ENCODE measurements around the gene EIF4G3. TPM values are rescaled to one million over a fixed set of nuclear protein-coding genes. Genes with fewer than 3 reads are reported as not detected.

The EIF4G3 gene
- total and polyA plus RNA-seq, 2 donors (not counting 1 experiment from before 2014, with no cell fraction given): 33.6 to 76.0 TPM

DNA sequence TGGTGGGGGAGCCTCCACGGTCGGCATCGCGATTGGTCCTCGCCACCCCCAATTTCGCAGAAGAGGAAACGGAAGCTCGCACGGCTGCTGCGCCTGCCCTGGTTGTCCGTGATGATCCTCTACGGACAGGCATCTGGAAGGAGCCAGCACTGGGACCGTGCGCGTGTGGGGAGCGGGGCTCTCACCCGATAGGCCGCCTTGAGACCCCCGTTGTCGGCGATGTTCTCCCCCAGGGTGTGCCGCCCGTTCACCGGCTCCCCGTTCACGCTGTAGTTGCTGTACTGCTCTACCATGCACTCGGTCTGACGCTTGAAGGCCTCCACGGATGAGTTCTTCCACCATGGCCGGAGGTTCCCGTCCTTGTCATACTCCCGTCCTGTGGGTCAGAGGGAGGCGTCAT, 48.4 kb upstream of the EIF4G3 start:
- WGBS (ENCODE audit: insufficient coverage): 98% methylated on average over 33 of the region's 33 CpGs
- no peak for ATAC-seq (ENCODE audit: low read depth)
- Mint-ChIP-seq H3K27ac (peak overlapping the region; percentile 20), H3K4me3 (no peak overlapping the region), H3K4me1 (no peaks in the 10 kb centered on the region), H3K27me3 (no peaks in the 10 kb centered on the region), H3K9me3 (ENCODE audit: insufficient read depth) (no peaks in the 10 kb centered on the region)
- Histone ChIP-seq H2AFZ (ENCODE audit: insufficient read depth, low read depth, low read length, poor library complexity, severe bottlenecking) (no peak overlapping the region), H4K20me1 (ENCODE audit: control insufficient read depth, insufficient read depth, low read length, poor library complexity, severe bottlenecking) (no peaks in the 10 kb centered on the region), H3K79me2 (ENCODE audit: control insufficient read depth, insufficient read depth, low read length) (no peaks in the 10 kb centered on the region), H3K9ac (ENCODE audit: low read length) (no peak overlapping the region), H3K4me2 (replicated peaks; ENCODE audit: low read depth, low read length, poor library complexity, severe bottlenecking) (no peak overlapping the region), H3K9me3 (ENCODE audit: control extremely low read depth in 1 of 3, control insufficient read depth in 2 of 3, insufficient read depth in 1 of 3, low read length in 2 of 3) (no peaks in the 10 kb centered on the region), H3K4me3 (ENCODE audit: control extremely low read depth in 1 of 5, extremely low read depth in 1 of 5, insufficient read depth in 1 of 5, low read depth in 2 of 5, low read length in 4 of 5) (no peak overlapping the region), H3K4me1 (ENCODE audit: control insufficient read depth in 2 of 2, insufficient read depth in 2 of 2, low read length in 2 of 2) (no peaks in the 10 kb centered on the region), H3K36me3 (replicated peaks in 1 of 2; ENCODE audit: control extremely low read depth in 1 of 2, control insufficient read depth in 1 of 2, extremely low read depth in 1 of 2, insufficient read depth in 2 of 2, low read length in 1 of 2) (peaks cover 9 to 75% of the 10 kb centered on the region in 2 experiments), H3K27ac (ENCODE audit: low read length in 2 of 2) (no peak overlapping the region), H3K27me3 (replicated peaks in 1 of 4; ENCODE audit: control extremely low read depth in 1 of 4, control insufficient read depth in 3 of 4, insufficient read depth in 4 of 4, low read length in 3 of 4) (no peaks in the 10 kb centered on the region)
- intact Hi-C loops (cut with micrococcal nuclease): no loop called here
- ChIA-PET POLR2A (interaction anchor here (0.5 kb wide), 1 partner anchor 39 kb away, joined by 6 read pairs; no protein-coding TSS in a partner anchor), CTCF (interaction anchor here (1.2 to 2.8 kb wide), 4 partner anchors 7 to 143 kb away, joined by 3 to 14 read pairs (median 6); no protein-coding TSS in a partner anchor)
- no peak for DNase-seq
- no peak for TF ChIP-seq EZH2 (IDR thresholded peaks at IDR 0.05; ENCODE audit: borderline replicate concordance, insufficient read depth, low read depth, low read length, poor library complexity, severe bottlenecking)
- TF ChIP-seq, protein P1, sequence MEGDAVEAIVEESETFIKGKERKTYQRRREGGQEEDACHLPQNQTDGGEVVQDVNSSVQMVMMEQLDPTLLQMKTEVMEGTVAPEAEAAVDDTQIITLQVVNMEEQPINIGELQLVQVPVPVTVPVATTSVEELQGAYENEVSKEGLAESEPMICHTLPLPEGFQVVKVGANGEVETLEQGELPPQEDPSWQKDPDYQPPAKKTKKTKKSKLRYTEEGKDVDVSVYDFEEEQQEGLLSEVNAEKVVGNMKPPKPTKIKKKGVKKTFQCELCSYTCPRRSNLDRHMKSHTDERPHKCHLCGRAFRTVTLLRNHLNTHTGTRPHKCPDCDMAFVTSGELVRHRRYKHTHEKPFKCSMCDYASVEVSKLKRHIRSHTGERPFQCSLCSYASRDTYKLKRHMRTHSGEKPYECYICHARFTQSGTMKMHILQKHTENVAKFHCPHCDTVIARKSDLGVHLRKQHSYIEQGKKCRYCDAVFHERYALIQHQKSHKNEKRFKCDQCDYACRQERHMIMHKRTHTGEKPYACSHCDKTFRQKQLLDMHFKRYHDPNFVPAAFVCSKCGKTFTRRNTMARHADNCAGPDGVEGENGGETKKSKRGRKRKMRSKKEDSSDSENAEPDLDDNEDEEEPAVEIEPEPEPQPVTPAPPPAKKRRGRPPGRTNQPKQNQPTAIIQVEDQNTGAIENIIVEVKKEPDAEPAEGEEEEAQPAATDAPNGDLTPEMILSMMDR (IDR thresholded peaks at IDR 0.05): no peak

DNA sequence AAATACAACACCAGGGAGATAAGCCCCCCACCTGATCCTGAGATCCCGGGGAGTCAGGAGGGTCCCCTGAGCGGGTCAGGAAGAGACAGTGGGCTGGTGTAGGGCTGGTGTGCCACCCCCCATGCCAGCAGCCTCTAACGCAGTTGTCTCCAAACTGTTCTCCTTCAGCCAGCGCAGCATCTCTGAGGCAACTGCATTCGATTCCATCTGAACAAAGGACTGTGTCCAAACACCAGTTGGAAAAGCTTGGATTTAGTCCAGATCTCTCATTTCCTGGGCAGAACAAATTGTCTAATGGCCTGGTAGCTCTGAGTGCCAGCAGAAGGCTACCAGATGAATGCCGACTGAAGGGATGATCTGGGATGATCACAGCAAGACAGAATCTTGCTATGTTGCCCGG, 44.1 kb upstream of the EIF4G3 start:
- ATAC-seq (ENCODE audit: low read depth): no peak
- Mint-ChIP-seq H3K27me3 (no peaks in the 10 kb centered on the region), H3K4me3 (no peak overlapping the region), H3K4me1 (peaks cover 5% of the 10 kb centered on the region), H3K27ac (no peak overlapping the region), H3K9me3 (ENCODE audit: insufficient read depth) (no peaks in the 10 kb centered on the region)
- ChIA-PET CTCF (interaction anchor here (1.5 kb wide), 1 partner anchor 34 kb away, joined by 4 read pairs; no protein-coding TSS in a partner anchor), POLR2A (interaction anchor here (0.6 kb wide), 1 partner anchor 137 kb away, joined by 14 read pairs; no protein-coding TSS in a partner anchor)
- Histone ChIP-seq H3K27ac (ENCODE audit: low read length in 2 of 2) (no peak overlapping the region), H3K4me3 (ENCODE audit: control extremely low read depth in 1 of 5, extremely low read depth in 1 of 5, insufficient read depth in 1 of 5, low read depth in 2 of 5, low read length in 4 of 5) (no peak overlapping the region), H4K20me1 (ENCODE audit: control insufficient read depth, insufficient read depth, low read length, poor library complexity, severe bottlenecking) (peaks cover 12% of the 10 kb centered on the region), H3K79me2 (ENCODE audit: control insufficient read depth, insufficient read depth, low read length) (no peaks in the 10 kb centered on the region), H3K4me2 (replicated peaks; ENCODE audit: low read depth, low read length, poor library complexity, severe bottlenecking) (no peak overlapping the region), H3K36me3 (replicated peaks in 1 of 2; ENCODE audit: control extremely low read depth in 1 of 2, control insufficient read depth in 1 of 2, extremely low read depth in 1 of 2, insufficient read depth in 2 of 2, low read length in 1 of 2) (peaks cover 3 to 66% of the 10 kb centered on the region in 2 experiments), H2AFZ (ENCODE audit: insufficient read depth, low read depth, low read length, poor library complexity, severe bottlenecking) (no peak overlapping the region), H3K27me3 (replicated peaks in 1 of 4; ENCODE audit: control extremely low read depth in 1 of 4, control insufficient read depth in 3 of 4, insufficient read depth in 4 of 4, low read length in 3 of 4) (no peaks in the 10 kb centered on the region), H3K9me3 (ENCODE audit: control extremely low read depth in 1 of 3, control insufficient read depth in 2 of 3, insufficient read depth in 1 of 3, low read length in 2 of 3) (no peaks in the 10 kb centered on the region), H3K4me1 (ENCODE audit: control insufficient read depth in 2 of 2, insufficient read depth in 2 of 2, low read length in 2 of 2) (no peaks in the 10 kb centered on the region), H3K9ac (ENCODE audit: low read length) (no peak overlapping the region)
- TF ChIP-seq, protein P1 (IDR thresholded peaks at IDR 0.05): no peak
- no peak for TF ChIP-seq EZH2 (IDR thresholded peaks at IDR 0.05; ENCODE audit: borderline replicate concordance, insufficient read depth, low read depth, low read length, poor library complexity, severe bottlenecking)
- no peak for DNase-seq
- intact Hi-C loops (cut with micrococcal nuclease): no loop called here
- WGBS (ENCODE audit: insufficient coverage): 96% methylated on average over 7 of the region's 7 CpGs
